NCI-H2029 treated with DMSO at 0.1 percent for 48 hours (cell line): ENCODE results near the gene PHKG1.
"Not testable (repeated sequence)": the region's sequence is repeated elsewhere in the genome, so short reads cannot be mapped to it uniquely, and the experiment has no call there.

ENCODE experiments used
- DNase-seq: peaks from one replicate; lab custom pipeline; 2025; lab: John Stamatoyannopoulos, UW

The PHKG1 gene

GRCh38 chr7:56045758-56046157 is 47.0 kb downstream of the PHKG1 start:
- DNase-seq: not testable (repeated sequence)

GRCh38 chr7:56040730-56041129 is 52.0 kb downstream of the PHKG1 start:
- no peak for DNase-seq

GRCh38 chr7:56033671-56034432 is 58.9 kb downstream of the PHKG1 start:
- DNase-seq: peak; percentile 69

GRCh38 chr7:56032578-56032977 is 60.2 kb downstream of the PHKG1 start:
- DNase-seq: not testable (repeated sequence)

GRCh38 chr7:56031556-56031955 is 61.2 kb downstream of the PHKG1 start:
- DNase-seq: not testable (repeated sequence)

- no peak for DNase-seq
Measured at GRCh38 chr7:56030340-56030739, 62.4 kb downstream of the PHKG1 start.
